ENCODE results near the gene C22orf39. TPM values are rescaled to one million over a fixed set of nuclear protein-coding genes. Genes with fewer than 3 reads are reported as not detected.

Gene C22orf39
- total RNA-seq, 1 donor from 2014 or later: 42.3 TPM

GRCh38 chr22:19393704-19394103 is 53.8 kb downstream of the C22orf39 start:
- TF ChIP-seq, protein P1, sequence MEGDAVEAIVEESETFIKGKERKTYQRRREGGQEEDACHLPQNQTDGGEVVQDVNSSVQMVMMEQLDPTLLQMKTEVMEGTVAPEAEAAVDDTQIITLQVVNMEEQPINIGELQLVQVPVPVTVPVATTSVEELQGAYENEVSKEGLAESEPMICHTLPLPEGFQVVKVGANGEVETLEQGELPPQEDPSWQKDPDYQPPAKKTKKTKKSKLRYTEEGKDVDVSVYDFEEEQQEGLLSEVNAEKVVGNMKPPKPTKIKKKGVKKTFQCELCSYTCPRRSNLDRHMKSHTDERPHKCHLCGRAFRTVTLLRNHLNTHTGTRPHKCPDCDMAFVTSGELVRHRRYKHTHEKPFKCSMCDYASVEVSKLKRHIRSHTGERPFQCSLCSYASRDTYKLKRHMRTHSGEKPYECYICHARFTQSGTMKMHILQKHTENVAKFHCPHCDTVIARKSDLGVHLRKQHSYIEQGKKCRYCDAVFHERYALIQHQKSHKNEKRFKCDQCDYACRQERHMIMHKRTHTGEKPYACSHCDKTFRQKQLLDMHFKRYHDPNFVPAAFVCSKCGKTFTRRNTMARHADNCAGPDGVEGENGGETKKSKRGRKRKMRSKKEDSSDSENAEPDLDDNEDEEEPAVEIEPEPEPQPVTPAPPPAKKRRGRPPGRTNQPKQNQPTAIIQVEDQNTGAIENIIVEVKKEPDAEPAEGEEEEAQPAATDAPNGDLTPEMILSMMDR (IDR thresholded peaks at IDR 0.05; ENCODE audit: insufficient read depth, low read length, poor library complexity, severe bottlenecking): no peak
- H3K27me3 ChIP-seq (ENCODE audit: control insufficient read depth, insufficient read depth, low read length): no peaks in the 10 kb centered on the region
- H3K36me3 ChIP-seq (ENCODE audit: control insufficient read depth, insufficient read depth, low read length): peaks cover 5% of the 10 kb centered on the region
- no peak overlapping the region for H3K4me3 ChIP-seq (ENCODE audit: low read depth, low read length)
- DNase-seq (ENCODE audit: low read depth): no peak

Other genes with a start within 250 kb of the C22orf39 start
- gene CLTCL1, start 156.0 kb downstream of the C22orf39 start, total RNA-seq: 25.9 and 28.2 TPM in 2 replicates
- gene HIRA, start 16.0 kb downstream of the C22orf39 start, total RNA-seq: 31.8 and 35.5 TPM in 2 replicates
- 47.2 and 49.5 TPM in 2 replicates for gene MRPL40, start 15.2 kb downstream of the C22orf39 start, total RNA-seq
- 48.9 and 50.9 TPM in 2 replicates for gene UFD1, start 31.5 kb upstream of the C22orf39 start, total RNA-seq
- gene CDC45, start 32.2 kb upstream of the C22orf39 start, total RNA-seq: 5.6 and 10.5 TPM in 2 replicates
- gene CLDN5, start 76.7 kb upstream of the C22orf39 start, total RNA-seq: 1.6 and 1.7 TPM in 2 replicates